Measurements from ENCODE around the gene TMEM38A.
"Not testable (repeated sequence)": the region's sequence is repeated elsewhere in the genome, so short reads cannot be mapped to it uniquely, and the experiment has no call there.

The TMEM38A gene

DNA sequence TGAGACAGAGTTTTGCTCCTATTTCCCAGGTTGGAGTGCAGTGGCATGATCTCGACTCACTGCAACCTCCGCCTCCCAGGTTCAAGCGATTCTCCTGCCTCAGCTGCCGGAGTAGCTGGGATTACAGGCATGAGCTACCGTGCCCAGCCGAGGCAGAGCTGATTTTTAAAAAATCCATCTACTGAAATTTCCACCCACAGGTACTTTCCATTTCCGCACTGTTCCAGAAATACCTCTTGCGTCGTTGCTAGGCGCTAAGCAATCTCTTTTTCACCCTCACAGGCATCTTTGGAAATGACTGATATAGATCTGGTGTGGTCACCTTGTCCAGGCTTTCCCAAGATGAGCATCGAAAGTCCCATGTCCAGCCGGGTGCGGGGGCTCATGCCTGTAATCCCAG is 9.4 kb downstream of the TMEM38A start:
- H3K4me3 ChIP-seq (ENCODE audit: control insufficient read depth, low read depth, low read length) = no peak overlapping the region
- no peak for DNase-seq (ENCODE audit: low read depth)
- TF ChIP-seq, protein P1, sequence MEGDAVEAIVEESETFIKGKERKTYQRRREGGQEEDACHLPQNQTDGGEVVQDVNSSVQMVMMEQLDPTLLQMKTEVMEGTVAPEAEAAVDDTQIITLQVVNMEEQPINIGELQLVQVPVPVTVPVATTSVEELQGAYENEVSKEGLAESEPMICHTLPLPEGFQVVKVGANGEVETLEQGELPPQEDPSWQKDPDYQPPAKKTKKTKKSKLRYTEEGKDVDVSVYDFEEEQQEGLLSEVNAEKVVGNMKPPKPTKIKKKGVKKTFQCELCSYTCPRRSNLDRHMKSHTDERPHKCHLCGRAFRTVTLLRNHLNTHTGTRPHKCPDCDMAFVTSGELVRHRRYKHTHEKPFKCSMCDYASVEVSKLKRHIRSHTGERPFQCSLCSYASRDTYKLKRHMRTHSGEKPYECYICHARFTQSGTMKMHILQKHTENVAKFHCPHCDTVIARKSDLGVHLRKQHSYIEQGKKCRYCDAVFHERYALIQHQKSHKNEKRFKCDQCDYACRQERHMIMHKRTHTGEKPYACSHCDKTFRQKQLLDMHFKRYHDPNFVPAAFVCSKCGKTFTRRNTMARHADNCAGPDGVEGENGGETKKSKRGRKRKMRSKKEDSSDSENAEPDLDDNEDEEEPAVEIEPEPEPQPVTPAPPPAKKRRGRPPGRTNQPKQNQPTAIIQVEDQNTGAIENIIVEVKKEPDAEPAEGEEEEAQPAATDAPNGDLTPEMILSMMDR (IDR thresholded peaks at IDR 0.05; ENCODE audit: control insufficient read depth, insufficient read depth, low read depth, low read length, missing control alignments) = no peak

DNA sequence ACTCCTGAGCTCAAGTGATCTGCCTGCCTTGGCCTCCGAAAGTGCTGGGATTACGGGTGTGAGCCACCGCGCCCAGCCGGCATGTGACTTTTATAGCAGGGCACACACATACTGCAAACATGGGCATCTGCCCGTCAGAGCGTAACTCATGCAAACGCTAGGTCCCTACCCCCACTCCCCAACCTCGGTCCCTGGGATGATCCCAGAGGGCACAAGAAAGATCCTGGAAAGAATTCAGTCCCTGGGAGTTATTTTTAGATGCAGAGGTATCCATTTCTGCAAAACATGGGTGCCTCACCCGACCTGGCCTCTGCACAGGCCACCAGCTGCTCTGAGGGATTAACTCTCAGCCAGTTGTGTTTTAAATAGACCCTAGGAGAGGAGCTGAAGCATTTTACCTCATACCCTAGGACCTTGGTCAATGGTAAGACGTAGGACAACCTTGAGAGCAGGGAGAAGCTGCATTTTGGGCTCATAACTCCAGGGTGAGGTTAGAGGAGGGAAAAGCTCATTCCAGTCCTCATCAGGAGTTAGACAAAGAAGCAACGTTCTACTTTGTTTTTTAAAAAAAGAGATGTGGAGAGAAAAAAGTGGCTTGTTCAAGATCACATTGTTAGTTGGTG is 10.8 kb downstream of the TMEM38A start:
- DNase-seq (ENCODE audit: low read depth) = no peak
- TF ChIP-seq, protein P1 (IDR thresholded peaks at IDR 0.05; ENCODE audit: control insufficient read depth, insufficient read depth, low read depth, low read length, missing control alignments) = no peak

DNA sequence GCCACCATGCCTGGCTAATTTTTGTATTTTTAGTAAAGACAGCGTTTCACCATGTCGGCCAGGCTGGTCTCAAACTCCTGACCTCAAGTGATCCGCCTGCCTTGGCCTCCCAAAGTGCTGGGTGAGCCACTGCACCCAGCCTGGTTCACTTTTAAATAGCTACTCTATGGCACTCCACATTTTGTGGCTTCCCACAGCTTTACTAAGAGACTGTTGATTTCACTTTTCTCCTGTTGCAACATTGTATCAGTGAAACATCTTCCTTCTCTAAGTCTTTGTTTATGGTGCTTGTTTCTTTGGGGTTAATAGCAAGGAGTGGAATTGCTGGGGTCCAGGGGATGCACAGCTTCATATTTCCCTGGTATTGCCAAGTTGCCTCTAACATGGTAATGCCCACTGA is 12.3 kb downstream of the TMEM38A start:
- TF ChIP-seq, protein P1 (IDR thresholded peaks at IDR 0.05; ENCODE audit: control insufficient read depth, insufficient read depth, low read depth, low read length, missing control alignments) = no peak
- H3K4me3 ChIP-seq (ENCODE audit: control insufficient read depth, low read depth, low read length) = no peak overlapping the region
- no peak for DNase-seq (ENCODE audit: low read depth)

More for the DNA sequence above, 10.8 kb downstream of the TMEM38A start:
- no peak overlapping the region for H3K4me3 ChIP-seq (ENCODE audit: control insufficient read depth, low read depth, low read length)

DNA sequence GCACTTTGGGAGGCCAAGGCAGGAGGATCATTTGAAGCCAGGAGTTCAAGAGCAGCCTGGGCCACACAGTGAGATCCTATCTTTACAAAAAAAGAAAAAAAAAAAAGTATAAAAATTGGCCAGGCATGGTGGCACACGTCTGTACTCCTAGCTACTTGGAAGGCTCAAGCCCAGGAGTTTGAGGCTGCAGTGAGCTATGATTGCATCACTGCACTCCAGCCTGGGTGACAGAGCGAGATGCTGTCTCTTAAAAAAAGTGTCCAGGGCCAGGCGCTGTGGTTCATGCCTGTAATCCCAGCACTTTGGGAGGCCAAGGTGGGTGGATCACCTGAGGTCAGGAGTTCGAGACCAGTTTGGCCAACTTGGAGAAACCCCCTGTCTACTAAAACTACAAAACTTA is 12.9 kb downstream of the TMEM38A start:
- not testable (repeated sequence) for H3K4me3 ChIP-seq (ENCODE audit: control insufficient read depth, low read depth, low read length); DNase-seq (ENCODE audit: low read depth)

DNA sequence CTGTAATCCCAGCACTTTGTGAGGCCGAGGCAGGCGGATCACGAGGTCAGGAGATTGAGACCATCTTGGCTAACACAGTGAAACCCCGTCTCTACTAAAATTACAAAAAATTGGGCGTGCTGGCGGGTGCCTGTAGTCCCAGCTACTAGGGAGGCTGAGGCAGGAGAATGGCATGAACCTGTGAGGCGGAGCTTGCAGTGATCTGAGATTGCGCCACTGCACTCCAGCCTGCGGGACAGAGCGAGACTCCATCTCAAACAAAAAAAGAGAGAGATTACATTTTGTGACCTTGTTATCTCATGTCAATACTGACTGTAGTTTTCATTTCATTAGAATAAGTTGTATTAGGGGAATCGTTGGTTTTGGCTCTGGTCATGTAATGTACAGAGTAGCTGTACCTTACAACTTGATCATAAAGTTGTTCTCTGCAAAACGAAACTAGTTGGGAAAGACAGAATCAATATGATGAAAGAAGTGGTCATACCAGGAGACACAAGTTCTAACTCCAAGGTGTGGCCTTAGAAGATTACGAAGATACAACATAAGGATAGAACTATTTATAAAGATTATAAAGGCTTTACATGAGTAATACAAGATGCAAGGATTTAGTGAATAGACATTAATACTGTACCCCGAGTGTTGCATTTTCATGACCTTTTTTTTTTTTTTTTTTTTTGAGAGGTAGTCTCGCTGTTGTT is 15.3 kb downstream of the TMEM38A start:
- no peak for DNase-seq (ENCODE audit: low read depth)
- TF ChIP-seq, protein P1 (IDR thresholded peaks at IDR 0.05; ENCODE audit: control insufficient read depth, insufficient read depth, low read depth, low read length, missing control alignments) = no peak
- H3K4me3 ChIP-seq (ENCODE audit: control insufficient read depth, low read depth, low read length) = no peak overlapping the region

DNA sequence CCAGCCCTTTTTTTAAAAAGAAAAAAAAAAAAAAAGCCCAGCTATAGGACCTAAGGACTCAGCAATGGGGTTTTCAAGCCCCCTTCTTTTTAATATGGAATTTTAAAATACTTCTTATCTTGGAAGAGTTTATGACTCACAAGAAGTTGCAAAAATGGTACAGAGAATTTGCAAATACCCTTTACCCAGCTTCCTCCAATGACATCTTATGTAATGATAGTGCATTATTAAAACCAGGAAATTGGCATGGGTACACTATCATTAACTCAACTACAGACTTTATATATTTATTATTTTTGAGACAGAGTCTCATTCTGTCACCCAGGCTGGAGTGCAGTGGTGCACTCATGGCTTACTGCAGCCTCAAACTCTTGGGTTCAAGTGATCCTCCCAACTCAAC is 16.1 kb downstream of the TMEM38A start:
- DNase-seq (ENCODE audit: low read depth) = no peak
- TF ChIP-seq, protein P1 (IDR thresholded peaks at IDR 0.05; ENCODE audit: control insufficient read depth, insufficient read depth, low read depth, low read length, missing control alignments) = no peak
- H3K4me3 ChIP-seq (ENCODE audit: control insufficient read depth, low read depth, low read length) = no peak overlapping the region

DNA sequence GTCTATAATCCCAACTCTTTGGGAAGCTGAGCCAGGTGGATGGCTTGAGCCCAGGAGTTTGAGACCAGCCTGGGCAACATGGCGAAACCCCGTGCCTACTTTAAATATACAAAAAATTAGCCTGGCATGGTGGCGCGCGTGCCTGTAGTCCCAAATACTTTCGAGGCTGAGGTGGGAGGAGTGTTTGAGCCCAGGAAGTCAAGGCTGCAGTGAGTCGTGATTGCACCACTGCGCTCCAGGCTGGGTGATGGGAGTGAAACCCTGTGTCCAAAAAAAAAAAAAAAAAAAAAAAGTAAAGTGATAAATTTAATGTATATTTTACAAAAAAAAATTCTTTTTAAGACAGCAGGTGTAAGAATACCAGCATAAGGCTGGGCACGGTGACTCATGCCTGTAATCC is 17.6 kb downstream of the TMEM38A start:
- TF ChIP-seq, protein P1 (IDR thresholded peaks at IDR 0.05; ENCODE audit: control insufficient read depth, insufficient read depth, low read depth, low read length, missing control alignments) = no peak
- DNase-seq (ENCODE audit: low read depth) = no peak
- no peak overlapping the region for H3K4me3 ChIP-seq (ENCODE audit: control insufficient read depth, low read depth, low read length)
